K562 (cell line): ENCODE measurements around the gene UBE2J2.

Experiments used
- BRCA1 ChIP-seq, 2 experiments: fragments of 450-650 bp in 1 of 2; sonication (generic) in 1 of 2; formaldehyde crosslinking in 1 of 2; IDR thresholded peaks; 2 replicates each; pipeline versions ENCODE4 v1.5.0 to v1.6.1; 2017 to 2020; ENCODE audit warnings: mild to moderate bottlenecking in 1 of 2, missing genetic modification reagents in 1 of 2
- EGR1 ChIP-seq: fragments of 450-650 bp; conservative IDR thresholded peaks from 2 replicates; pipeline ENCODE4 v1.6.1; 2017; ENCODE audit warnings: mild to moderate bottlenecking
- NFIC ChIP-seq: fragments of 450-650 bp; IDR thresholded peaks from 2 replicates; pipeline ENCODE4 v1.6.1; 2017; ENCODE audit warnings: mild to moderate bottlenecking, inconsistent platforms
- NFRKB ChIP-seq: fragments of 450-650 bp; IDR thresholded peaks from 2 replicates; pipeline ENCODE4 v1.6.1; 2016; ENCODE audit warnings: low read depth
- POLR2A ChIP-seq: fragments of 450-650 bp; conservative IDR thresholded peaks from 2 replicates; pipeline ENCODE4 v1.6.1; 2016
- POLR2H ChIP-seq: IDR thresholded peaks from 2 replicates; pipeline ENCODE4 v1.6.1; 2016; ENCODE audit warnings: missing genetic modification characterization, low read depth, mild to moderate bottlenecking, control low read depth, missing compliant biosample characterization, moderate library complexity
- TEAD1 ChIP-seq, 2 experiments: fragments of 450-650 bp in 1 of 2; sonication (generic) in 1 of 2; formaldehyde crosslinking; IDR thresholded peaks; 2 replicates each; pipeline versions ENCODE4 v1.4.0 to v1.8.0; 2020 to 2022; ENCODE audit warnings: mild to moderate bottlenecking in 2 of 2, missing genetic modification reagents in 1 of 2
- YY1 ChIP-seq, 3 experiments: IDR thresholded peaks; 2 replicates each; pipeline ENCODE4 v1.6.1; 2011; ENCODE audit warnings: low read length in 2 of 3, mild to moderate bottlenecking in 2 of 3, moderate library complexity in 2 of 3, borderline replicate concordance in 1 of 3, control low read depth in 1 of 3, low read depth in 1 of 3; ENCODE audit not compliant: insufficient read depth in 3 of 3, insufficient replicate concordance in 2 of 3, control insufficient read depth in 1 of 3, insufficient read length in 1 of 3; ENCODE audit errors: extremely low read depth in 1 of 3
- ZHX1 ChIP-seq: fragments of 150-350 bp; conservative IDR thresholded peaks from 2 replicates; pipeline ENCODE4 v1.6.1; 2014; ENCODE audit warnings: low read length
- ZNF384 ChIP-seq: IDR thresholded peaks from 2 replicates; pipeline ENCODE4 v1.6.1; 2012; ENCODE audit warnings: low read depth, low read length, improper control_type of control experiment
- TF ChIP-seq, protein P1 (sequence below), 3 experiments: IDR thresholded peaks in 2 of 3; conservative IDR thresholded peaks in 1 of 3; 2 replicates each; pipeline ENCODE4 v1.5.1; 2011 to 2012; ENCODE audit warnings: low read length in 3 of 3, mild to moderate bottlenecking in 3 of 3, control low read depth in 2 of 3, improper control_type of control experiment in 1 of 3, inconsistent platforms in 1 of 3, low read depth in 1 of 3, mixed read lengths in 1 of 3, moderate library complexity in 1 of 3; ENCODE audit not compliant: insufficient read depth in 2 of 3

DNA sequence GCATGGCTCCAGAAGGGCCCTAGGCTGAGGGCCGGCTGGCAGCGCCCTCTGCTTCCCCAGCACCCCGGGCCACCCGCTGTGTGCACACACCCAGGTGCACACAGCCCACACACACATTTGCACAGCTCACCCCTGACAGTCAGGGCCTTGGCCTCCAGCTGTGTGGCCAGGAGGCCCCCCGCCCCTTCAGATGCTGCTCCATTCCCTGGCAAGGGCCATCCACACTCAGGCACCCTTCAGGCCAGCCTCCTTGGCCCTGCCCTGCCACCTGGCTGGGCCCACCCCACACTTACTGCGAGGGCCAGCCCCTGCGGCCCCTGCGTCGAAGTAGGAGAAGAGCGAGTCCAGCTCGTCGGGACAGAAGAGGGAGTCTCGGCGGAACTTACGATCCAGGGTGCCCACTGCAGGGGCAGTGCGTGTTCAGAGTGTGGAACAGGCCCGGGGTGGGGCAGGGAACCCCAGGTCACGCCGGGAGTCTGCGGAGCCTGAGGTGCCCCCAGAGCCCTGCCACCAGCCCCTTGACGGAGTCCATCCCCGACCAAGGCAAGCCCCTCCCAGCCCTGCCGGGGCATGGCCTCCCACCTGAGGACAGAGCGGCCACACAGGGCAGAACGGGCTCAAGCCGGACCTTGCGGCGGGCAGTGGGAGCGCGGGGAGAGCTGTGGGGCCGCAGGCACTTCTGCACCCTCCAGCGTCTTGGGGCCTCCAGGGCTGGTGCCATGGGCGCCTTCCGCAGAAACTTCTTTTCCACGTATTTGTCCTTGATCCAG is 21.7 kb upstream of the UBE2J2 start:
- no peak for TF ChIP-seq YY1 (IDR thresholded peaks at IDR 0.05; ENCODE audit: borderline replicate concordance in 1 of 3, control insufficient read depth in 1 of 3, extremely low read depth in 1 of 3, insufficient read depth in 3 of 3, insufficient read length in 1 of 3, insufficient replicate concordance in 2 of 3, low read depth in 1 of 3, low read length in 2 of 3)
- no peak for TF ChIP-seq TEAD1 (CRISPR knock-in tag; IDR thresholded peaks at IDR 0.05)
- TF ChIP-seq, protein P1, sequence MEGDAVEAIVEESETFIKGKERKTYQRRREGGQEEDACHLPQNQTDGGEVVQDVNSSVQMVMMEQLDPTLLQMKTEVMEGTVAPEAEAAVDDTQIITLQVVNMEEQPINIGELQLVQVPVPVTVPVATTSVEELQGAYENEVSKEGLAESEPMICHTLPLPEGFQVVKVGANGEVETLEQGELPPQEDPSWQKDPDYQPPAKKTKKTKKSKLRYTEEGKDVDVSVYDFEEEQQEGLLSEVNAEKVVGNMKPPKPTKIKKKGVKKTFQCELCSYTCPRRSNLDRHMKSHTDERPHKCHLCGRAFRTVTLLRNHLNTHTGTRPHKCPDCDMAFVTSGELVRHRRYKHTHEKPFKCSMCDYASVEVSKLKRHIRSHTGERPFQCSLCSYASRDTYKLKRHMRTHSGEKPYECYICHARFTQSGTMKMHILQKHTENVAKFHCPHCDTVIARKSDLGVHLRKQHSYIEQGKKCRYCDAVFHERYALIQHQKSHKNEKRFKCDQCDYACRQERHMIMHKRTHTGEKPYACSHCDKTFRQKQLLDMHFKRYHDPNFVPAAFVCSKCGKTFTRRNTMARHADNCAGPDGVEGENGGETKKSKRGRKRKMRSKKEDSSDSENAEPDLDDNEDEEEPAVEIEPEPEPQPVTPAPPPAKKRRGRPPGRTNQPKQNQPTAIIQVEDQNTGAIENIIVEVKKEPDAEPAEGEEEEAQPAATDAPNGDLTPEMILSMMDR (IDR thresholded peaks at IDR 0.05 in 2 of 3, conservative IDR thresholded peaks at IDR 0.05 in 1 of 3; ENCODE audit: insufficient read depth in 2 of 3, low read depth in 1 of 3, low read length in 3 of 3) = no peak
- TF ChIP-seq ZNF384 = no peak
- no peak for TF ChIP-seq NFIC
- no peak for TF ChIP-seq POLR2H (tag)
- no peak for TF ChIP-seq NFRKB
- TF ChIP-seq ZHX1 = no peak
- TF ChIP-seq POLR2A = no peak
- TF ChIP-seq EGR1 = no peak
- no peak for TF ChIP-seq BRCA1 (IDR thresholded peaks at IDR 0.05)
- TF ChIP-seq BRCA1 (CRISPR knock-in tag; IDR thresholded peaks at IDR 0.05) = no peak
